ENCODE data around the gene SRC.

- TF ChIP-seq CTCF (IDR thresholded peaks at IDR 0.05; ENCODE audit: insufficient read depth, low read length, poor library complexity, severe bottlenecking) (no peak), EZH2phosphoT487 (conservative IDR thresholded peaks at IDR 0.05; ENCODE audit: low read length) (no peak)
Observed at GRCh38 chr20:37362231-37362792, 16.4 kb downstream of the SRC start.

All from SU-DHL-6 (cell line).